Measurements from ENCODE around the gene LEFTY1.

The LEFTY1 gene

DNA sequence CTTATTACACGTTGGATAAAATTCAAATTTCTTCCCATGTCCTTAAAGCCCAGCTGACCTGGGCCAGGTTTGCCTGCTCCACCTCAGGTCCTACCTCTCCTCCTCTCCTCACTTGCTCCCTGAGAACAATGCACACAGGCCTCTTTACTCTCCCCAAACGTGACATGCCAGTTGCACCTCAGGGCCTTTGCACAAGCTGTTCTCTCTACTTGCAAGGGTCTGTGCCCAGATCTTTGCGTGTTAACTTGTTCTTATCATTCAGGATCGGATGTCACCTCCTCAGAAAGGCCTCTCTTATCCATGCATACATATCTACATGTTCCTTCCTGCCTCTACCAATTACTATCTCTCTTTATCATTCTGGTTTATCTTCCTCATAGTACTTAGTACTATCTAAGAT lies 14.7 kb upstream of the LEFTY1 start:
- H3K4me3 ChIP-seq (ENCODE audit: low read depth, low read length) = no peak overlapping the region
- TF ChIP-seq CTCF (IDR thresholded peaks at IDR 0.05; ENCODE audit: borderline replicate concordance, insufficient read depth, low read depth, low read length) = no peak

GRCh38 chr1:225899044-225899925 lies 10.3 kb upstream of the LEFTY1 start:
- TF ChIP-seq CTCF (IDR thresholded peaks at IDR 0.05; ENCODE audit: borderline replicate concordance, insufficient read depth, low read depth, low read length) = no peak
- H3K4me3 ChIP-seq (ENCODE audit: low read depth, low read length) = no peak overlapping the region

DNA sequence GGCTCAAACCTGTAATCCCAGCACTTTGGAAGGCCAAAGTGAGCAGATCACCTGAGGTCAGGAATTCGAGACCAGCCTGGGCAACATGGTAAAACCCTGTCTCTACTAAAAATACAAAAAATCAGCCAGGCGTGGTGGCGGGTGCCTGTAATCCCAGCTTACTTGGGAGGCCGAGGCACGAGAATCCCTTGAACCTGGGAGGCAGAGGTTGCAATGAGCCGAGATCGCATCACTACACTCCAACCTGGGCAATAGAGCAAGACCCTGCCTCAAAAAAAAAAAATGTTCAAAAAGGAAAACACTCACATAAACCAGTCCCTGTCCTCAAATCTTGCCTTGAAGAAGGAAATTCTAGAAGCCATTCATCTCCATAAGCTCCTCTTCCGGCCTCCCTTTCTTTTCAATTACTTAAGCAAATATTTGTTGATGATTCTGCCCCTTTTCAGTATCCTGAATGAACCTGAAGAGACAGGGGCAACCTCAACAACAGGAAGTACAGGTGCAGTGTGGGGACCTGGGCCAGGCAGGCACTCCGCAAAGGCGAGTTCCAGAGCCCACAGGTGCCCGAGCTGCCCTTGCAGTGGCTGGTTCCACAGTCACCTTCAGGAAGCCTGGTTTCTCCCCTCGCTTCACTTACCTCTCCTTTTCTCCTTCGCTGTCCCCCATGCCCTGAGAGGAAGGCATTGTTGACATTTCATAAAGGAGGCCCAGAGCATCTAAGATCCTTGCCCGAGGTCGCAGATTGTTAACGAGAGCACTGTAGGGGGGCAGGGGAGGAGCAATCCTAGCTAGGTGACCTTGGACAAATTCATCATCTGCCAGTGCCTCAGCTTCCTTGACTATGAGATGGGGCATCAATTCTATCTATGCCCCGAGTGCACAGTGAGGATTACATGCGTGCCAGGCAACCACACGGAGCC lies 8.9 kb upstream of the LEFTY1 start:
- no peak for TF ChIP-seq CTCF (IDR thresholded peaks at IDR 0.05; ENCODE audit: borderline replicate concordance, insufficient read depth, low read depth, low read length)
- H3K4me3 ChIP-seq (ENCODE audit: low read depth, low read length) = no peak overlapping the region

DNA sequence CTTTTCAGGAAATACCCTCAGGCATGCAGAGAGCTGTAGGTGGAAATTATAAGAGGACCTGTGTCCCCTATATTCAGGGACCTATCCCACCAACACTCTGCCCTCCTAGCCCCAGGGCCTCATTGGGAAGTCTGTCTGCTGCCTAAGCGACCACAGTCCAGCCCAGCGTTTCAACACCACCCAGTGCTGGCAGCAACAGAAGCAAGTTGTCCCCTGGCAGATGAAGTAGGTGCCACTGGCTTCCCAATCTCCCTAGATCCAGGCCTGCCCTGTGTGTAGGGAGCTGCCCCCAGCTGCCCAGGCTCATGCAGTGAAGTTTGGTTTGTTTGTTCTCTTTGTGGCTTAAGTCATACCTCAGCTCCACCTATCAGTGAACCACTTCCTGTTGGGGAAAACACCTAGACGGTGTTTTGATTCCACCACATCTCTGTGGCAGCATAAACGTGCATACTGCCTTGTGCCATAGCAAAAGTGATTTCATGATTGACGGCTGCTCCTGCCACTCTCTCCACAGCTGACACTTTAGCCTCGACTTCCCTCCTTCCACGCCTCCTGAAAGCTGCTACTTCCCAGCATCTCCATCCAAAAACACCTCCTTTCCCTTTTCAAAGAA lies 8.1 kb upstream of the LEFTY1 start:
- no peak overlapping the region for H3K4me3 ChIP-seq (ENCODE audit: low read depth, low read length)
- TF ChIP-seq CTCF (IDR thresholded peaks at IDR 0.05; ENCODE audit: borderline replicate concordance, insufficient read depth, low read depth, low read length) = no peak

GRCh38 chr1:225896494-225896893 lies 7.5 kb upstream of the LEFTY1 start:
- no peak for TF ChIP-seq CTCF (IDR thresholded peaks at IDR 0.05; ENCODE audit: borderline replicate concordance, insufficient read depth, low read depth, low read length)
- no peak overlapping the region for H3K4me3 ChIP-seq (ENCODE audit: low read depth, low read length)

GRCh38 chr1:225892307-225892706 lies 3.4 kb upstream of the LEFTY1 start:
- TF ChIP-seq CTCF (IDR thresholded peaks at IDR 0.05; ENCODE audit: borderline replicate concordance, insufficient read depth, low read depth, low read length) = no peak
- no peak overlapping the region for H3K4me3 ChIP-seq (ENCODE audit: low read depth, low read length)
